Amygdala (tissue), 56 donors: Measurements from ENCODE around the gene CSTA.

Experiments
- DNase-seq, 56 donors: peaks; one replicate each; lab custom pipeline; 2025; lab: John Stamatoyannopoulos, UW

Gene CSTA

DNA sequence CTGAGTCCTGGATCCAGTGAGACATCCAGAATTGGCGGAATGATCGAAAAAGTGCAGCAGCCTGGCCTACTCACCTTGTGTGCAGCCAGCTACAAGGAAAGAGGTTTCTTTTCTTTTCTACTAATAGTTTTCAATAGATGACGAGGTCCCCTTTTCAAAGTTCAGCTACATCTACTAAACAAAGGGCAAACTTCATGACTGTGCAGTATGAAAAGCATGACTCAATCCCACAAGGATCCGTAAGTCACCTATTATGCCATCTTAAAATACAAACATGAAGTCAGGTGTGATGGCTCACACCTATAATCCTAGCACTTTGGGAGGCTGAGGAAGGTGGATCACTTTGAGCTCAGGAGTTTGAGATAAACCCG, 41.3 kb downstream of the CSTA start:
- no peak for DNase-seq

DNA sequence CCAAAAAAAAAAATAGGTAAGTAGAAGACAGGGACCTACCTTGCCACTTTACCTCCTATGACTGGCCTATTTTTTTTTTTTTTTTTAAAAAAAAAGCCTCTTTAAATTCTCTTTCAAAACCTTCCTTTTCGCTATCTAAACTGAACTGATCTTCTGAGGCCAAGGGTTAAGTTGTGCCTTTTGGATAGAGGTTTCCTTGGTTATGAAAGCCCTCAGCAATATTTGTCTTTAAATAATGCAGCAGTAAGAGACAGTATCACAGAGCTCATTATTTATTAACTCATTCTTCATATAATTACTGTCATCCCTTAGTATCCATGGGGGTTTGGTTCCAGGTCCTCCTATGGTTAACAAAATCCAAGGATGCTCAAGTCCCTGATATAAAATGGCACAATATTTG, 49.0 kb downstream of the CSTA start:
- no peak for DNase-seq

DNA sequence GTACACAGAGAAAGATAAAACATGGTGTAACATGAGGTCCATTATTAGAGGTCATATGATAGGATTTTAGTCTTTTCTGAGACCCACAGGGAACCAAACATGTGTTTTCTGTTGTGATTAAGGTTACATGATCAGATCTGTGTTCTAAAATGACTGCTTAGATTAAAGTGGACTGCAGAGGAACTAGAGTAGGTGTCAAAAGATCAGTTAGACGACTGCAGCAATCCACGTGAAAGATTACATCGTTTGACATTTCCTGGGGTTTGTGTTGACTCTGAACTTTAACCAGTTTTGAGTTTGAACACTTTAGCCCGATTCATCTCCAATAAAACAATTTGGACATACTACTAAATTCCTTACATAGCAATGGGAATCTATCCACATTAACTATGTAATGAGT, 52.9 kb downstream of the CSTA start:
- no peak for DNase-seq

DNA sequence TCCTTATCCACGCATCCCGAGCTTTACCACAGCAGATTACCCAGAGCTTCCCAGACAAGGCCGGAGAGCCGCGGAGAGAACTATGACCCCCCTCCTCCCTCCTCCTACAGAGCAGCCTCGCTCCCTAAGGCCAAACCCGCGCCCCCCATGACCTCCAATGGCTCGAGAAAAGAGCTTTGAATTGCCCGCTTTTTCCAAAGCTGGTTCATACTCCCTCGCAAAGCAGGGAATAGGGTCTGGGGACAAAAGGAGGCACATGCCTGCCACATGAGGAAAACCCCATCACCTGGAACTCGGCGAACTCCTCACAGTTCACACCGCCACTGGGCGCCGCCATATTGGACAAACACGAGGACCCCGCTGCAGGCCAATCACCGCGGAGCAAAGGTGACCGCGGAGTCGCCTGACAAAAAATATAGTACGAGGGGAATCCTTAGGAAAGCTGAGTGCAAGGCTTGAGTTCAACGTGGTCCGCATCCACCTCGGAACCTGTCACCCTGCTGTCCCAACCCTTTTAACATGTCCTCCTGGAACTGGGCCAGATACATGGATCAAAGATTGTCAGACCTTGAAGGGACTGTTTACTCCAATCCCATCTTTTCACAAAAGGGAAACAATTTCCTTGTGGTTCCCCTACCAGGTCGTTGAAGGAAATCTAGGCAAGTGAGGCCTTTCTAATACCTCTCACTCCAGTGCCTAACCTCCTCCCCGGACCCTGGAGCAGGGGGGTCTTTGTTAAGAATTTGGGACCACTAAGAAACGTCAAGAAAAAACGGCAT, 58.0 kb downstream of the CSTA start, which contains the start of gene MIX23:
TSS of gene MIX23 (minus strand) at position 344 of the 779 bp plus-strand sequence. CDS start at position 337, 7 bp downstream.
- peak; percentile 17 to 88 (median 72) for DNase-seq

DNA sequence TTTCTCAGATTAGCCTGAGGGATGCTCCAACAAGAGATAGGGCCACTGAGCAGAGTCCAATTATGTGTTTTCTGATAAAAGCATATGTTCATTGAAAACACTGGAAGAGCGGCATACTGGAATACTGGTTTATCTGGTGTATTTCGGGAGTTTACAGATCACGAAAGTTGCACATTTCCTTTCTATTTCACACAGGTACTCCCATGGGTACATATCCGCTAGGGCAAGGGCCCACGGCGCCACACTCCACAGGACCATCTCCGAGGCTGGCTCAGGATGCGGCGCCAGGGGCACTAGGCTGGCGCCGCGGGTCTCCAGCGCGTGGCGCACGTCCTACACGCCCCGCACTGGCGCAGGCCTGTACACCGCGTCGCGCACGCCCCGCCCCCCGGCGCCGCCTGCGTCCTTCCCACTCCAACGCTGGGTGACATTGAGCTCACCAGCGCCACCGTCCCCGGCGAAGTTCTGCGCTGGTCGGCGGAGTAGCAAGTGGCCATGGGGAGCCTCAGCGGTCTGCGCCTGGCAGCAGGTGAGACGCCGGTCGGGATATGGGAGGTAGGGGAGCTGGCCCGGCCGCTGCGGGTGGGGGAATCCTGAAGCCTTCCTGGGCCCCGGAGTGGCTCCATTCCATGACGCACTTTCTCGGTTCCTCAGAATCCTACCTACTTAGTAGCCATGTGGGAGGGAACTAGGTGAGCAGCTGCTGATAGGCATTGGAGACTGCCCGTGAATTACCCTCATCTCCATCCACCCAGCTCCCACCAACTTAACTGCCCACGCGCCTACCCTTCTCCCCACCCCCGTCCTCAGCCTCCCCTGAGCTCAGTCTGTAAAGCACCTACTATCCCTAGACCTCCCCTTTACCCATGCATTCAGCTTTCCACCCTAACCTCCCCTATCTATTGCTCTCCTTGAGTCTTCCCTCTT, 59.0 kb downstream of the CSTA start, which contains the start of gene FAM162A:
TSS of gene FAM162A (plus strand) at position 412 of the 927 bp plus-strand sequence. CDS start at position 496, 84 bp downstream.
- DNase-seq, result peak; percentile 49 to 97 (median 88)

DNA sequence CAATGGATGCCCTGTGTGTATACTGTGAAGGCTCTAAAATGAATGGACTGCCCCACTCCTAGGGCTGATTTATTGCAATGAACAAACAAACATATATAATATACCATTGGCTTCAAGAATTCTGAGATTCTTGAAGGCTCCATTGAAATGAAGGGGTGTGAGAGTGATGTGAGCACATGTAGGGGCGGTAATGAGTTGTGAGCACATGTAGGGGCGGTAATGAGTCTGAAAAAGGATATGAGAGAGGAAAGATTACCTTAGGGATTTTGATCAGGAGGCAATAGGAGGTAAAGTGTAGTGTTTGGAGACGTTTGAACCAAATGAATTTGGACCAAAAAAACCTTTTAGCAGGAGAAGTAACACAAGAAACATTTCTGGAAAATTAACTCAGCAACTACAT, 62.7 kb downstream of the CSTA start:
- no peak for DNase-seq

DNA sequence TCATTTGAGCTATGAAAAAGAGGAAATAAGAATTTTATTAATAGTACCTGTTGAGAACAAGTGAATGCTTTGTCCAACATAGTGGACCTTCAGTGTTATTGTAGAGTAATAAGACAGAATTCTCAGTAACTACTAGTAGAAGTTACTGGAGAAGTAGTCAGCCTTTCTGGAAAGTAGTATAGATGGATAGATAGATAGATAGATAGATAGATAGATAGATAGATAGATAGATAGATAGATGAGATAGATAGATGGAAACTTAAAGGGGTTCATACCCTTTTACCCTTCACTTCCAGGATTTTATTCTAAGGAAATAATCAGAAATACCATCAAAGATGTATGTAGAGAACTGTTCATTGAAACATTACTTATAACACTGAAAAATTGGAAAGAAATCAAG, 64.1 kb downstream of the CSTA start:
- no peak for DNase-seq

DNA sequence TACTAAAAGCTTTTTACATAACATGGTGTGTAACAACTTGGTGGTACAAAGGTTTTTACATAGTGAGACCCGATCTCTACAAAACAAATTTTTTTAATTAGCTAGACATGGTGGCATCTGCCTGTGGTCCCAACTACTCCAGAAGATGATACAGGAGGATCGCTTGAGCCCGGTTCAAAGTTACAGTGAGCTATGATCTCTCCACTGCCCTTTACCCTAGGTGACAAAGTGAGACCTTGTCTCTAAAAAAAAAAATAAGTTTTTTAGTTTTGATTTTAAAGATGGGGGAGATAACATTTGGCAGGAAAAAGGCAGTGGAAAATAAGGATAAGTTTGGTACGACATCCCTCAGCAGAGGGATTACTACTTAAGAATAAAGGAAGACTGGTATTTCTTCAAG, 64.8 kb downstream of the CSTA start:
- no peak for DNase-seq

DNA sequence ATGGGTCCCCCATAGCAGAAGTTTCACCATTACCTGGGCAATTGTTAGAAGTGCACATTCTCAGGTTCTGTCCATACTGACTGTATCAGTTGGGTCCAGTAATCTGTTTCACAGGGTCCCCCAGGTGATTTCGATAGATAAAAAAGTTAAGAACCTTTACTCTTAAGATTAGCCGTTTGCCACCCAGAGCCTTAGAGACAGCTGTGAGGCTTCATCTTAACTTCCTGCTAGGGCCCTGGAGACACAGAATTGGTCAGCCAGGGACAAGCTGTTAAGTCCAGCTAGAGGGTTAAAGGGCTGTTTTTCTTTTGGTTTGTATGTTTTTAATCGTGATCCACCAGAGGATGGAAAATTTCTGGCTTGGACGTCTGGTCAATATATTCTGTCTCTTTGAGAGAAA, 65.6 kb downstream of the CSTA start:
- no peak for DNase-seq
